Pulmonary artery endothelial cell (primary cell): Measurements from ENCODE around the gene GZMA. TPM values are rescaled to one million over a fixed set of nuclear protein-coding genes. Genes with fewer than 3 reads are reported as not detected.
A peak's percentile ranks its signal among the peaks of the same experiment; 100 is the strongest.

Experiments
- DNase-seq: peaks from one replicate; pipeline ENCODE4 v3.0.0-alpha.2; 2011; ENCODE audit warnings: low read depth, low spot score
- total RNA-seq: library from RNA; depleted of rRNA; stranded (reverse); fragments of >200 nt; gene quantifications from 2 replicates; pipeline ENCODE4 v1.2.3, GENCODE V29; 2014

Gene GZMA
- total RNA-seq, 1 donor from 2014 or later: 0.53 TPM

DNA sequence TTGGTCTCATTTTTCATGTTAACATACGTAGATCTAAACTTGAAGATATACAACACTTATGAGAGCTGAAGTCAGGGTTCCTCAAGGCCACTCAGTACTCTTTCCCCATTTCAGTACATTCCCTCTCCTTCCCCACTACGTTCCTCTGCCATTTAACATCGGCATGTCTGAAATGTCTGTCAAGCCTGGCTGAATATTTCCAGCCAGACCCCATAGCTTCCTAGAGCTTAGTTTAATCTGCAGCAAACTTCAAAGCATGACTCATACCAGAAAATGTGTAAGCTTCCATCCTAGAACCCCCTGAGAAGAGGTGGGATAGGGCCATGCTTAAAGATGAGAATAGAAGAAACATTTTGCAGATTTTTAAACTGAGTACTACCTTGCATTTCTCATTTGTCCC, 6.2 kb downstream of the GZMA start:
- no peak for DNase-seq

GRCh38 chr5:55110217-55110616, 7.8 kb downstream of the GZMA start:
- DNase-seq: no peak

GRCh38 chr5:55113327-55113726, 10.9 kb downstream of the GZMA start:
- DNase-seq: no peak

- no peak for DNase-seq
Measured at GRCh38 chr5:55114061-55114460, 11.6 kb downstream of the GZMA start.

DNA sequence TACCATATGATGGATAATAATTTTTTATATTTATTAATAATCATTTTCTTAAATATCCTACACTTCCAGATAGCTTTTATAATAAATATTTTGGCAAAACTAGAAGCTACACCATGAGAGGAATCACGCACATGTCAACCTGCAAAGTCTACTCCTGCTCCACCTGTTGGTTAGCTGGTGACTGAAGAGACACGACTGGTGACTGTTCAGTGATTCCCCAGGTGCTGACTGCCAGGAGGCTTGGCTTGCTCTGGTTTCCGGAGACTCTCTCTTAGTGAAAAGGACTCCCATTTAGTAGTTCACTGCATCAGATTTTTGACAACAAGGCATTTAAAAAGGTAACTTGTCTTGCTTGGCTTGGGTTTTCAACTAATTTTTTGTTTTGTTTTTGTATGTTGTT, 20.9 kb downstream of the GZMA start:
- DNase-seq: no peak

DNA sequence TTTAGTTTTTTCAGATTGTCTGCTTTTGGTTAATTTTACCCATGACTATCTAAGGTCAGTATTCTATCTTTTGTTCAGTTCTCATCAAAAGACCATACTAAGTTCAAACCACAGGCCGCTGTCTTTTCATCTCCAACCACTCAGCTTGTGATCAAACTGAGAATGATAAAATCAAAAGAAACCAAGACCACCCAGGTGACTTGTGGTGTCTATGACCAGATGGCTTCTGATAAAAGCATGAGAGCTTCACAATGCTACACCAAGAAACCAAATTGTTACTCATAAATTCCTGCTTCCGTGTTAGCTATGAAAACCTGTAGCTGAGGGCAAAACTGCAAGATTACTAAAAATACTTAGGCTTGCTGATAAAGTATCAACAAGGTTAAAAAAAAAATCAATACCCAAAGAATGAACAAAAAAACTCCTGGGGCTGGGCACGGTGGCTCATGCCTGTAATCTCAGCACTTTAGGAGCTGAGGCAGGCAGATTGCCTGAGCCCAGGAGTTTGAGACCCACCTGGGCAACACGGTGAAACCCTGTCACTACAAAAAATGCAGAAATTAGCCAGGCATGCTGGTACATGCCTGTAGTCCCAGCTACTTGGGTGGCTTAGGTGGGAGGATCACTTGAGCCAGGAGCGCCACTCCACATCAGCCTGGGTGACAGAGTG, 31.7 kb downstream of the GZMA start:
- no peak for DNase-seq

- DNase-seq: no peak
Measured at GRCh38 chr5:55136521-55136920, 34.1 kb downstream of the GZMA start.

GRCh38 chr5:55140908-55141665, 38.6 kb downstream of the GZMA start:
- DNase-seq: no peak

- DNase-seq: no peak
Measured at GRCh38 chr5:55141945-55142690, 39.7 kb downstream of the GZMA start.

DNA sequence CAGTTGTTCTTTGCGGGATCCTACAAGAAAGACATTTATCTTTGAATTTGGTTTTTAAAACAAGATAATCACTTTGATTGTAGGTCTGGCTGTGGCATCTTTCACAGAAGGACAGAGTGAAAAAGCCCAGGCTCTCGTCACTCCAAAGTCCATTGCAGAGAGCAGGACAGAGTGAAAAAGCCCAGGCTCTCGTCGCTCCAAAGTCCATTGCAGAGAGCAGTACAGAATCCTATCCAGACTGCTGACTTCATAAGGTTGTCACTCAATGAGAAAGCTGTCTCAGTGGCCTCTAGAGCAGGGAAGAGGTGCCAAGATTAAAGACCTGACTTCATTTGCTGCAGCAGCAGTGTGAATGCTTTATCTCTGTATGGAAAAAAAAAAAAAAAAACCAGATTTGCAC, 41.2 kb downstream of the GZMA start:
- DNase-seq: no peak

DNA sequence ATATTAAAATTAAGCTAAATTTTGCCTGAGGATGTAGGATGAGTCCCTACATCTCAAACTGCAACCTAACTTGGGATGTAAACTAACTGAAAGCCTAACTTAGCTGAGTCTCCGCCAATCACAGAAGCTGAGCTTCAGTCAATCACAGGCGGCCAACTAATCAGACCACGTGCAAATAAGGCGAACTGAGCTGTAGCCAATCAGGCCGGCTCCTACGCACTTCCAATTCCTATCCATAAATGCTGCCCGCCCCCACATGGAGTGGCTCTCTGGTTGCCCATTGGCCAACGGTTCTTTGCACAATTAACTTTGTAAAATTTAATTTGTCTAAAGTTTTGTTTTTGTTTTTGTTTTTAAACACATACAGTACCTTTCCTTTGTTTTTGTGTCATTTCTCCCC, 43.6 kb downstream of the GZMA start:
- DNase-seq: no peak

DNA sequence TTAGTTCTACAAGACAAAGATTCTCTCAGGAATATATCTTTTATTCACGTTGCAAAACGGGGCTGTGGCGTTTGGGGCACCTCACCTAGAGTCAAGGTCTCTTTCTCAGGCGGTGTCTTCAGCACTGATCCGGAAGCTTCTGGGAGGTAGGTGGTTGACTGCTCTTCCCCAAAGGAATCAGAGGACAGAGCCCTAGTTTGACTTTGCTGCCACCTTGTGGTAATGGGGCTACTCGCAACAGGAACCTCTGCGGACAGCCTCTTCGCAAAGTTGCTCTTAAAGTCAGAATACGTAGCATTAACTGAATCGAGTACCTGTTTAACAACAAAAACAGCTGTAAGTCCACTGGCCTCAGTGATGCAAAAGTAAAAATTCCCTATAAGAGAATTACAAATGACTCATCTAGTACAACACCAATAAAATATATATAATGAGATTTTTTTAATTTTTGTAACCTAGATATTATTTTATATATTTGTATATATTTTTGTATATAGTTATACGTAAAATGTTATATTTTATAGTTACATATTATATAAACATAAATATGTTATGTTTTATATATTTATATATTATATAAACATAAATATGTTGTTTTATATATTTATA, 44.2 kb downstream of the GZMA start:
- peak; percentile 57 for DNase-seq

GRCh38 chr5:55149308-55149795, 46.9 kb downstream of the GZMA start:
- DNase-seq: no peak

DNA sequence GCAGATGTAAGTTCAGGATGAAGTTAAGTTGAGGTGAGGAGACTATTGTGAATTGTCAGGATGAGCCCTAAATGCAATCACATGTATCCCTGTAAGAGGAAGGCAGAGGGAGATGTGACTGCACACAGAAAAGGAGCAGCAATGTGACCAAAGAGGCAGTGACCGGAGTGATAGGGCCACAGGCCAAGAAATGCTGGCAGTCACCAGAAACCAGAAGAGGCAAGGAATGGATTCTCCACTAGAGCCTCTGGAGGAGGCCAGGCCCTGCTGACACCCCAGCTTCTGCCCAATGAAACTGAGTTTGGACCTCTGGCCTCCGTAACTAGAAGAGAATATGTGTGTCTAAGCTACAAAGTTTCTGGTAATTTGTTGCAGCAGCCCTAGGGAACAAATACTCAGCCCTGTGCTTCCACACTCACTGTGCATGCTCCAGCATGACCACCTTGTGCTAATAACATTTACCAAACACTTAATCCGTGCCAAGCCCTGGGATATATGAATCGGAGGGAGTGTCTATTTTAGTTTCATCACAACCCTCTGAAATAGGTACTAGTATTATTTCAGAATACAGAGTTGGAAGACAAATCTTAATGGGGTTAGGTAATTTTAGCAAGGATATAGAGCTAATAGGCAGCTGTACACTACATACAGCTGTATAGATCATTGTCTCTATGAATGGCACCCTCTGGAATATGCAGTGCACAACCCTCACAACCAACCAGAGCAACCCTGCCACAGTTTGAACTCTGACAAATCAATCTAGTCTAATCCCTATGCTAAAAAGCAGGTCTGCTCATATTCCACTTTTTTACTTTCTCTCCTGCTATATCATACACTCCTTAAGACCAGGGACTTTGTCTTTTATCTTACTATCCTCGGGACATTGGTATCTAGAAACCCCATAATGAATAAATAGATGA, 49.7 kb downstream of the GZMA start:
- DNase-seq: no peak

DNA sequence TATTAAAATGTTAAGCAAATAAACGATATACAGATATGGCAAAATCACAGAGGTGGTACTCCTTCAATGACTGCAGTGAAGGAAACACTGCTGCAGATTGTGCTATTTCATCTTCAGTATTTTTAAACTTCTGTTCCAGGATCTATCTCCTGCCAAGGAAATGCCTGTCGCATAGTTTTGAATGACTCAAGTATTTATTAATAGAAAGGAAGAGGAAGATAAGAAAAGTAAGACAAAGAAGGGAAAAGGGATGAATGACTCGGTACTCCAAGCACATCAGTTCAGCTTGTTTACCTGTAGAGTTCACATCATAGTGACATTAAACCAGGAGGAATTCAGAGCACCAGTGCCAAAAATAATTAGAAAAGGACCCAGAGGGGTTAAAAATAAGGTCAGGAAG, 52.4 kb downstream of the GZMA start:
- DNase-seq: peak; percentile 90

Other genes with a start within 250 kb of the GZMA start
- gene ESM1, start 117.1 kb upstream of the GZMA start, total RNA-seq: 466 and 764 TPM in 2 replicates
- not detected in 2 replicates for gene GZMK, start 78.4 kb upstream of the GZMA start, total RNA-seq
- 46.2 and 66.8 TPM in 2 replicates for gene GPX8, start 57.5 kb downstream of the GZMA start, total RNA-seq
- 0.07 and 0.14 TPM in 2 replicates for gene CDC20B, start 70.5 kb downstream of the GZMA start, total RNA-seq
- gene MCIDAS, start 124.7 kb downstream of the GZMA start, total RNA-seq: 0.13 TPM in 1 of 2 replicates, not detected in the other
- gene CCNO, start 131.0 kb downstream of the GZMA start, total RNA-seq: 0.32 and 0.73 TPM in 2 replicates
- gene DHX29, start 205.0 kb downstream of the GZMA start, total RNA-seq: 30.1 and 45.4 TPM in 2 replicates
- 88.4 and 129 TPM in 2 replicates for gene MTREX, start 205.3 kb downstream of the GZMA start, total RNA-seq